ENCODE results near the gene CDKL5. TPM values are rescaled to one million over a fixed set of nuclear protein-coding genes. Genes with fewer than 3 reads are reported as not detected.

Gene CDKL5
- total RNA-seq, 1 donor from 2014 or later, result 10.7 TPM

GRCh38 chrX:18448416-18448815 lies 23.0 kb downstream of the CDKL5 start:
- DNase-seq (ENCODE audit: low spot score), result no peak

DNA sequence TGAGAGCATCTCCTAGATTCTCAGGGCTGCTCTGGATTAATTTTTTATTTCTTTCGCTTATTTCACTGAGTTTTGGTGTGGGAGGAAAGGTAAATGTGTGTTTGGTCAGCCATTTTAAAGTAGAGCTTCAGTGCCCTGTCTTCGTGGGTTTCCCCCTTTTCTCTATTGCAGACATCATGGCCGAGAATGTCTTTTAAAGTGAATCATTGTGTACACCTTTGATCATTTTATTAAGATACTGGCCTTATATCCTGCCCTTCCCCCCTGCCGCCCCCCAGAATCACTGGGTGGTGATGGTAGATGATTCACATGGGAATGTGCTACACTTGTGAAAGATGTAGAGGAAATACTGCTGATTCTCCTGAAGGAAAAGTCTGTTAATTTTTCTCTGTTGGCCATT lies 23.8 kb downstream of the CDKL5 start:
- intact Hi-C loops (cut with DNase I), result no loop called here
- no peak for DNase-seq (ENCODE audit: low spot score)

More at GRCh38 chrX:18448416-18448815, 23.0 kb downstream of the CDKL5 start:
- intact Hi-C loops (cut with DNase I), result no loop called here

GRCh38 chrX:18455384-18455783 lies 30.0 kb downstream of the CDKL5 start:
- DNase-seq (ENCODE audit: low spot score), result no peak
- intact Hi-C loops (cut with DNase I), result no loop called here

GRCh38 chrX:18457000-18457399 lies 31.6 kb downstream of the CDKL5 start:
- intact Hi-C loops (cut with DNase I), result no loop called here
- no peak for DNase-seq (ENCODE audit: low spot score)

DNA sequence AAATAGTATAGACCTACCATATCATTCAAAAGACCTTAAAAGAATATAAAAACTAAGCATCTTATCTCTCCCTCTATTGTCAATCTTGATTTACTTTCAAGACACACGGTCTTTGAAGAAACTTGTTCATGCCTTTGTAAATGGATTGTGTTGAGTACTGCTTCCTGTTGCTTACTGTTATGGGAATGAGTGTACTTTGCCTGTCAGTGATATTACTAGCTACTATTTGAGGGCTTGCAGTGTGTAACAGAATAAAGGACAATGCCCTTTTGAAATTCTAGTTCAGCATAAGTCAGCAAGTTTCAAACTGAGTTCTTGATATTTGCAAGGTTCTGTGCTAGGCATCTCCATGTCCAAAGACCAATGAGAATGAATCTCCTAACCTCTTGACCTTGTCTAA lies 36.0 kb downstream of the CDKL5 start:
- DNase-seq (ENCODE audit: low spot score), result no peak
- intact Hi-C loops (cut with DNase I), result no loop called here

DNA sequence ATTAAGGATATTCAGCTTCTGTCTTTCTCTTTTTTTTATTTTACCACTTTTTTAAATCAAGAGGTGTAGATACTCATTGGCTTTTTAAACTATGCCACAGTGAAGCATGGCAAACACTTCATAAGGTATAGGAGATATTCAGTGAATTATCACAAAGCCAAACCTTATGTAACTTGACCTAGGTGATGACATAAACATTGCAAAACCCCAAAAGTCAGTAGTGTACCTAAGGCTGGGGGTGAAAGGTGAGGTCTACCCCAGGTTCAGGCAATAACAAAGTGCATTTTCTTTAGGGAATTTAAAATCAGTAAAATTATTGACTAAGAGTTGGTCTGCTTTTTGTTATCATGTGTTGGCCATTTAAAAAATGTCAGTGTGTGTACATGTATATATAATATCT lies 39.1 kb downstream of the CDKL5 start:
- intact Hi-C loops (cut with DNase I), result no loop called here
- no peak for DNase-seq (ENCODE audit: low spot score)

DNA sequence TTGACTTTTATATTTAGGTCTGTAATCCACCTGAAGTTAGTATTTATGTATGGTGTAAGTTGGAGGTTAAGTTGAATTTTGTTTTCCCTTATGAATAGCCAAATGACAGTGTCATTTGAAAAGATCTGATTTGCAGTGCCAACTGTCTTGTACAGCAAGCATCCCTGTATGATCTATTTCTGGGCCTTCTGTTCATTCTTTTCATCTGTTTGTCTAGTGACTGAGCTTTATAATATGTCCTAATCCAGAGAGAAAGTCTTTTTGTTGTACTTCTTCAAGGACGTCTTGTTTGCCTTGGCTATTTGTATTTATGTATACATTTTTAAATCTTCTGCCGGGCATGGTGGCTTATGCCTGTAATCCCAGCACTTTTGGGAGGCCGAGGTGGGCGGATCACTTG lies 39.6 kb downstream of the CDKL5 start:
- intact Hi-C loops (cut with DNase I), result no loop called here
- no peak for DNase-seq (ENCODE audit: low spot score)

DNA sequence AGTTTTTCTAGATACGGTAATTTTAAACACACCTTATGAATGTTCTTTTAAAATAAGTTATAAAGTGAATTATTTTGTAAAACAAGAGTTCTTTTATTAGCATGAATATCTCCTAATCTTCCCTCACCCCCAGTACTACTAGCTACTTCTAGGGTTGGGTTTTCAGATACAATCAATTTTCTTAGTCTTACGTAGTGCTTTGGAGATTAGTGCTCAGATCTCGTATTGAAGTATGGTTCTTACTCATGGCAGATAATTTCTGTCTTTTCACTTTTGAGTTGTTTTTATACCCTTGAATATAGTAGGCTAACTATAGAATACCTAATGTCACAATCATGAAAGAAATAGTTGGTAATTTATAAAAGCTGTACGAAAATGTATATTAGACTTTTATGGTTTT lies 43.2 kb downstream of the CDKL5 start:
- intact Hi-C loops (cut with DNase I), result no loop called here
- no peak for DNase-seq (ENCODE audit: low spot score)

GRCh38 chrX:18471296-18471695 lies 45.9 kb downstream of the CDKL5 start:
- intact Hi-C loops (cut with DNase I), result no loop called here
- DNase-seq (ENCODE audit: low spot score), result no peak

- intact Hi-C loops (cut with DNase I), result no loop called here
- no peak for DNase-seq (ENCODE audit: low spot score)
Measured at GRCh38 chrX:18490806-18491555, 65.6 kb downstream of the CDKL5 start.

DNA sequence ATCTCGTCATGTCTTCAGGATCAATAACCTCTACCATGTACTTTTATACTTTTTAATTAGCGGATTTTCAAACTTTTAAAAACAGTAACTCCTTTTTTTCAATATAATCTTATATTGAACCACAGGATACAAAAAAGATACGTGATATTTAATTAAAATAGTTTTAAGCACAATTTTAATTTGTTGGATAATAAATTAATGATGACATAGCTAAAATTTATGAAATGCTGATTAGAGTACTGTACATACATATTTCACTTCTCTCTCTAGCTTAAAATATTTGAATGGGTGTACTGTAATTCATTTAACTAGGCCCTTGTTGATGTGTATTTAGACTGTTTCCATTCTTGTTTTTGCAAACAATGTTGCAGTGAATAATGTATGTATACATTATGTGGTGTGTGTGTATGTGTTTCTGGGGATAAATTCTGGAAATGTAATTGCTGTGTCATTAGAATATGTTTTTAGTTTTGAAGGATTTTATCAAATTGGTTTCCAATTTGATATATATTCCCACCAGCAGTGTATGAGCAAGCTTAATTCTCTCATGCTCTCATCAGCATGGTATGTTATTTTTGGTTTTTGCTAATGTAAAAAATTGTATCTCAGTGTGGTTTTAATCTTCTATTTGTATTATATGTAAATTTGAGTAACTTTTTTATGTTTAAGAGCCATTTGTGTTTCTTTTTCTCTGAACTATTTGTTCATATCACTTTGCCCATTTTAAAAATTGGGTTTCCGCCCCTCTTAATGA lies 66.4 kb downstream of the CDKL5 start:
- DNase-seq (ENCODE audit: low spot score), result no peak
- intact Hi-C loops (cut with DNase I), result no loop called here

DNA sequence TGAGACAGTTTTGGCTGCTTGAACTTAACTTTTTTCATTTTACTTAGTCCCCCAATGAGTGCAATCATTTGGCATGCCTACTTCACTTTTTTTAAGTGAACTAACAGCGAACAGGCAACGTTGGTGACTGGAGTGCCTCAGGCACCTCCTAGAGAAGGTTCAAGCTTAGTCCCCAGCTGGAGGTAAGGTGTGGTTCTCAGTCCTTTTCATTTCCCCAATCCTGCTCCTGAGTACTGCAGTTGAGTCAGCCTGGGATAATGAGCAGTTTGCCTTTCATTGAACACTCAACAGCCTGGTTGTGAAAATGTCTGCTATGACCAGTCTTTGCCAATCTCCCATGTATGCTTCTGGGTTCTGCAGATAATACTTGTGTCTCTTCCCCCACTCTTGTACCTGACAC lies 109.5 kb downstream of the CDKL5 start:
- no peak for DNase-seq (ENCODE audit: low spot score)
- intact Hi-C loops (cut with DNase I), result no loop called here

DNA sequence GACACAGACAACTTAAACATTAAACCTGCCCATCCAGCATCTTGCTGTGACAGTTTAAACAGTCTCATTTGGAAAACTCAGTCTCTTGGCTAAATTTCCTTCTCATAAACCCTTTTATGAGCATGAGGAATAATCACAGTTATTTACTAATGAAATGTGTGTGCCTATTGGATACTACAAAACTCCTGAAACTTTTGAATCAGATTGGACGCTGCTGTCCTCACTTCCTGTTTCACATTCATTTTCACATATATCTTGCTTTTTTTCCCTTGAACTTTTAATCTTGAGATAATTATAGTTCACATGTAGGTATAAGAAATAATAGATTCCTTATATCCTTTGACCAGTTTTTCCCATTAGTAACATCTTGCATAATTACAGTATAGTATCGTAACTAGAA lies 111.7 kb downstream of the CDKL5 start:
- intact Hi-C loops (cut with DNase I), result no loop called here

GRCh38 chrX:18537524-18537923 lies 112.1 kb downstream of the CDKL5 start:
- DNase-seq (ENCODE audit: low spot score), result no peak
- intact Hi-C loops (cut with DNase I), result no loop called here

More for the DNA sequence above, 111.7 kb downstream of the CDKL5 start:
- no peak for DNase-seq (ENCODE audit: low spot score)

DNA sequence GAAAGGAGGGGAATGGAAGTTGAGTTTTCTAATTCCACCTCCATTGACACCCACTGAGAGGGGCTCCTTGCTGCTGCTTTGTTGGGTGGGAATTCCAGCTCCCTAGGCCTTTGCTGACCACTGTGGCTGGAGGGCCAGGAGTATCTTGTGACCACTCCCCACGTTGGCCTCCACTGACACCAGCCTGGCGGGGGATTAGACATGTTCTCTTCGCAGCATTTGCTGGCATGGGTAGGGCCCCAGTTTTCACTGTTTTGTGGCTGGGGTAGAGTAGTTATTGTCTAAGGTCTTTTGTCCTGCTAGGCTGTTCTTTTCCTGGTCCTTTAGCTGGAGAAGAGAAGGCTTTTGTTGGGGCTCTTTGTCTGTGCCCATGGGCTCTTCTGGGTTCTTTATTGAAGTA lies 116.7 kb downstream of the CDKL5 start:
- no peak for DNase-seq (ENCODE audit: low spot score)
- intact Hi-C loops (cut with DNase I), result no loop called here

GRCh38 chrX:18542905-18543304 lies 117.5 kb downstream of the CDKL5 start:
- DNase-seq (ENCODE audit: low spot score), result no peak
- intact Hi-C loops (cut with DNase I), result no loop called here

- DNase-seq (ENCODE audit: low spot score), result no peak
- intact Hi-C loops (cut with DNase I), result no loop called here
Measured at GRCh38 chrX:18543738-18544137, 118.3 kb downstream of the CDKL5 start.

DNA sequence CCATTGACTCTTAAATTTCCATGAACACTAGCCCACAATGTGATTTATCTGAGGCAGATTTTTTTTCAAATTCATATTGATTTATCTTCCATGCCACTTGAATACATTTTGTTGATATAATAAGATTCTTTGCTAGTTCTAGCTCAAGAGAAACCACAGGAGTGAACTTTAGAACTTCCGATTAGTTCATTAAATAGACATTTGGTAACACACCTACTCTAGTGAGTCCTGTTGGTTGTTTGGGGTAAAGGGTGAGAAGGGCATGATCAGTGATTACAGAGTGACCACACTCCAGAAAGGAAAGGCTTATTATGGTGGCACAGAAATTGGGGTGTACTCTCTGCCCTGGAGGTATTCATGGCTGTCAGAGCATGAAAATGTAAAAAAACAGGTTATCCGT lies 120.4 kb downstream of the CDKL5 start:
- no peak for DNase-seq (ENCODE audit: low spot score)
- intact Hi-C loops (cut with DNase I), result no loop called here

DNA sequence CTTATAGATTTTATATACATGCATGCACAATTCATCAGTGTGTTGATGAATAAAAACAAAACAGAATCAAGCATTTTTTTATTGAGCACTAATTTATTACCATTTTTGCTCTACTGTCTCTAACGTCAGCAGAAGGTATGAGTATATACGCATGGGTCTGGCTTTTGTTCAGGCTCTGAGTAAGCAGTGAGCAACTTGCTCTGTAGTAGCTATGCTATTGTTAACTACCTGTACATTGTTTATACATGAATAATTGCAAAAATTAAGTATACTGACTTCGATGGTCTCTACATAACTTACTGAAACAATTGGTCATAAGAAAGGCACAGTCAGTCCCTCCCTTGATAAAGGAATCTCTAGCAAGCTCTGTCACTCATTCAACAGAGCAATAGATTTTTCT lies 123.6 kb downstream of the CDKL5 start:
- DNase-seq (ENCODE audit: low spot score), result no peak
- intact Hi-C loops (cut with DNase I), result no loop called here

DNA sequence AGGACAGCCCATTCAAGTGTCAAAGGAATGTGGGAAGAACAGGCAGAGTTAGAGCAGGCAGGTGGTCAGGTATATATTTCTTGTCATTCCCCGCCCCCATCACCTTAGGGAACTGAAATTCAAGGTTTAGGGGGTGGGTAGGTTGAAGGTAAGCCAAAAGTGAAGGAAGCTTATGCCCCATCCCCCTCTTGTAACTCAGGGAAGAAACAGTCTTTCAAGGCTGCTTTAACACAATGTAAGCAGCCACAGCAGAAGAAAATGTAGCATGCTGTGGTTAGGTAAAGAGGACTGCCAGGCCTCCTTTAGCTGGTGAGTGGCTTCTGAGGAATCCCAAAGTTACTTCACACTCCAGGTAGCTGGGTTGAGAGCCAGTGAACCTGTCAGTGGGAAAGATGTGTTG lies 124.2 kb downstream of the CDKL5 start:
- intact Hi-C loops (cut with DNase I), result no loop called here
- no peak for DNase-seq (ENCODE audit: low spot score)

DNA sequence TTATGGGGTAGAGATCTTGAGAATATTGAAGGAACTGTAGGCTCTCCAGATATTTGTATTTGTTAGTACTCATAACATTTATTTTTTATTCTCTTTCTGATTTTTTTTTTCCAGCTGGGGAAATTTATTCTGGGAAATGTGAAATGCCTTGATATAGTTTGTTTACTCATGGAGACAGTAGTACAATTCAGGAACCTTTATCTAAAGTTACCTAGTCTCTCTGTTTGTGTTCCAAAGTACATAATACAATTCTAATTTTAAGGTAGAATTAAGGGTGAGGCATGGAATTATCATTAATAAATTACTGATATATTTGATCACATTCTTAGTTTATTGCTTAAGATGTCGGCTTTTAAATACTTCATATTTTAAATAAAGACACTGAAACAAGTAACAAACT lies 132.5 kb downstream of the CDKL5 start:
- intact Hi-C loops (cut with DNase I), result no loop called here

More for the DNA sequence above, 132.5 kb downstream of the CDKL5 start:
- no peak for DNase-seq (ENCODE audit: low spot score)
